SK-N-SH (cell line): ENCODE measurements around the gene OR51L1. TPM values are rescaled to one million over a fixed set of nuclear protein-coding genes. Genes with fewer than 3 reads are reported as not detected.

Experiments
- CTCF ChIA-PET: fragments of 300-600, 350-600 bp; formaldehyde crosslinking; extraction: SDS; loops from one replicate; lab custom pipeline; 2021; lab: Yijun Ruan, JAX
- POLR2A ChIA-PET: fragments of 350-600 bp; sonication (Branson Sonifier 250); formaldehyde crosslinking; extraction: SDS; loops from one replicate; lab custom pipeline; 2020; ENCODE audit warnings: antibody characterized with exemption, inconsistent platforms; lab: Yijun Ruan, JAX
- DNase-seq: peaks from one replicate; pipeline ENCODE4 v3.0.0; 2012
- H2AFZ ChIP-seq: fragments of 200-600 bp; sonication (generic); 2 replicates; pipeline ENCODE4 v1.8.1; 2016; ENCODE audit warnings: antibody characterized with exemption, mild to moderate bottlenecking, low read depth
- H3F3A ChIP-seq: fragments of 200-600 bp; sonication (generic); replicated peaks from 2 replicates; pipeline ENCODE3; 2016; ENCODE audit warnings: antibody characterized with exemption, mild to moderate bottlenecking; ENCODE audit not compliant: insufficient read depth
- H3K27ac ChIP-seq, 2 experiments: fragments of 200-500 bp in 1 of 2; fragments of 200-600 bp in 1 of 2; sonication (Bioruptor generic) in 1 of 2; sonication (generic), shearing (Covaris generic) in 1 of 2; 2 replicates each; pipeline versions ENCODE4 v1.5.1 to v1.6.1; 2014 to 2016; ENCODE audit warnings: low read depth in 2 of 2, inconsistent platforms in 1 of 2, low read length in 1 of 2, mild to moderate bottlenecking in 1 of 2, mixed read lengths in 1 of 2
- H3K27me3 ChIP-seq: fragments of 200-600 bp; sonication (generic), shearing (Covaris generic); 2 replicates; pipeline ENCODE4 v1.6.1; 2016; ENCODE audit warnings: mixed run types; ENCODE audit not compliant: insufficient read depth
- H3K36me3 ChIP-seq, 2 experiments: fragments of 200-500 bp in 1 of 2; fragments of 200-600 bp in 1 of 2; sonication (Bioruptor generic) in 1 of 2; sonication (generic) in 1 of 2; replicated peaks in 1 of 2; 2 replicates each; pipeline versions ENCODE3 to v1.5.1; 2014 to 2016; ENCODE audit warnings: low read length in 1 of 2, mild to moderate bottlenecking in 1 of 2; ENCODE audit not compliant: insufficient read depth in 2 of 2, control insufficient read depth in 1 of 2
- H3K4me1 ChIP-seq, 2 experiments: fragments of 200-500 bp in 1 of 2; fragments of 200-600 bp in 1 of 2; sonication (Bioruptor generic) in 1 of 2; sonication (generic), shearing (Covaris generic) in 1 of 2; 2 replicates each; pipeline versions ENCODE4 v1.5.1 to v1.6.1; 2014 to 2016; ENCODE audit warnings: low read depth in 1 of 2, low read length in 1 of 2, mixed run types in 1 of 2; ENCODE audit not compliant: insufficient read depth in 2 of 2, control insufficient read depth in 1 of 2
- H3K4me2 ChIP-seq: fragments of 200-600 bp; sonication (generic), shearing (Covaris generic); 2 replicates; pipeline ENCODE4 v1.6.1; 2017; ENCODE audit warnings: mixed run types
- H3K4me3 ChIP-seq, 2 experiments: fragments of 200-500 bp in 1 of 2; fragments of 200-600 bp in 1 of 2; sonication (Bioruptor generic) in 1 of 2; sonication (generic), shearing (Covaris generic) in 1 of 2; 2 replicates each; pipeline versions ENCODE4 v1.5.1 to v1.8.1; 2014 to 2016; ENCODE audit warnings: low read depth in 2 of 2, inconsistent platforms in 1 of 2, low read length in 1 of 2, mild to moderate bottlenecking in 1 of 2, mixed read lengths in 1 of 2, moderate library complexity in 1 of 2
- H3K79me2 ChIP-seq: fragments of 200-600 bp; sonication (generic); 2 replicates; pipeline ENCODE4 v1.8.1; 2017; ENCODE audit warnings: mild to moderate bottlenecking; ENCODE audit not compliant: insufficient read depth
- H3K9ac ChIP-seq: fragments of 200-600 bp; sonication (generic); 2 replicates; pipeline ENCODE4 v1.6.1; 2017; ENCODE audit warnings: mixed run types
- H3K9me2 ChIP-seq: fragments of 200-600 bp; sonication (generic); 2 replicates; pipeline ENCODE4 v1.6.1; 2017; ENCODE audit warnings: mixed run types
- H3K9me3 ChIP-seq: fragments of 200-600 bp; sonication (generic); 2 replicates; pipeline ENCODE4 v1.6.1; 2017; ENCODE audit warnings: mixed run types, mild to moderate bottlenecking, moderate library complexity
- H4K20me1 ChIP-seq: fragments of 200-600 bp; sonication (generic); 2 replicates; pipeline ENCODE4 v1.6.1; 2017; ENCODE audit warnings: mild to moderate bottlenecking, mixed run types; ENCODE audit not compliant: insufficient read depth
- CHD2 ChIP-seq: fragments of 150-350 bp; IDR thresholded peaks from 2 replicates; pipeline ENCODE4 v1.6.1; 2018; ENCODE audit warnings: low read length; ENCODE audit not compliant: partially characterized antibody
- EZH2phosphoT487 ChIP-seq: fragments of 200-600 bp; sonication (generic); IDR thresholded peaks from 2 replicates; pipeline ENCODE4 v1.6.1; 2017; ENCODE audit warnings: low read depth, mixed run types, mild to moderate bottlenecking, antibody characterized with exemption, moderate library complexity, borderline replicate concordance
- FOXM1 ChIP-seq: IDR thresholded peaks from 2 replicates; pipeline ENCODE4 v1.4.0; 2012; ENCODE audit warnings: low read depth, mild to moderate bottlenecking
- GABPA ChIP-seq: IDR thresholded peaks from 2 replicates; pipeline ENCODE4 v1.4.0; 2012; ENCODE audit warnings: low read depth, mild to moderate bottlenecking
- GATA2 ChIP-seq: sonication (generic); formaldehyde crosslinking; IDR thresholded peaks from 2 replicates; pipeline ENCODE4 v1.5.0; 2020; ENCODE audit warnings: mild to moderate bottlenecking, missing genetic modification reagents
- MAX ChIP-seq: IDR thresholded peaks from 2 replicates; pipeline ENCODE4 v1.4.0; 2012; ENCODE audit warnings: low read depth
- MXI1 ChIP-seq: IDR thresholded peaks from 2 replicates; pipeline ENCODE4 v1.6.1; 2012; ENCODE audit warnings: mild to moderate bottlenecking, low read depth, low read length, improper control_type of control experiment
- RFX5 ChIP-seq: IDR thresholded peaks from 2 replicates; pipeline ENCODE4 v1.6.1; 2012; ENCODE audit warnings: mild to moderate bottlenecking, improper control_type of control experiment, low read length
- SMC3 ChIP-seq: IDR thresholded peaks from 2 replicates; pipeline ENCODE4 v1.6.1; 2012; ENCODE audit warnings: low read depth, low read length, improper control_type of control experiment
- TCF12 ChIP-seq: IDR thresholded peaks from 2 replicates; pipeline ENCODE4 v1.4.0; 2012
- TEAD4 ChIP-seq: IDR thresholded peaks from 2 replicates; pipeline ENCODE4 v1.4.0; 2012; ENCODE audit warnings: mild to moderate bottlenecking, borderline replicate concordance; ENCODE audit not compliant: insufficient read depth
- YY1 ChIP-seq: IDR thresholded peaks from 2 replicates; pipeline ENCODE4 v1.4.0; 2012; ENCODE audit warnings: low read depth, mild to moderate bottlenecking
- ZBTB33 ChIP-seq: IDR thresholded peaks from 2 replicates; pipeline ENCODE4 v1.4.0; 2012; ENCODE audit warnings: low read depth, borderline replicate concordance
- WGBS: methylation state at CpG from one replicate; pipeline ENCODE4 v1.1.6; 2017; ENCODE audit warnings: low lambda C conversion rate; 5-methylcytosine and 5-hydroxymethylcytosine counted together
- polyA plus RNA-seq, 3 experiments: library from polyadenylated mRNA; depleted of rRNA; stranded (reverse); fragments of >200 nt; gene quantifications; 2 replicates each; pipeline ENCODE4 v1.2.3, GENCODE V29; 2012
- TF ChIP-seq, protein P1 (sequence below): fragments of 200-600 bp; sonication (generic); IDR thresholded peaks from 2 replicates; pipeline ENCODE4 v1.6.1; 2017; ENCODE audit warnings: antibody characterized with exemption, mild to moderate bottlenecking, moderate library complexity
- TF ChIP-seq, protein P2 (sequence below): fragments of 150-350 bp; IDR thresholded peaks from 2 replicates; pipeline ENCODE4 v1.6.1; 2017; ENCODE audit warnings: antibody characterized with exemption, low read length, low read depth, borderline replicate concordance

OR51L1 gene
- polyA plus RNA-seq, 1 of the 3 experiments (the other 2 are of a cell fraction): not detected

- 2% methylated on average over 3 of the region's 3 CpGs for WGBS
- H3K4me3 ChIP-seq: no peak overlapping the region
Measured at GRCh38 chr11:4960877-4961276, 33.8 kb upstream of the OR51L1 start.

DNA sequence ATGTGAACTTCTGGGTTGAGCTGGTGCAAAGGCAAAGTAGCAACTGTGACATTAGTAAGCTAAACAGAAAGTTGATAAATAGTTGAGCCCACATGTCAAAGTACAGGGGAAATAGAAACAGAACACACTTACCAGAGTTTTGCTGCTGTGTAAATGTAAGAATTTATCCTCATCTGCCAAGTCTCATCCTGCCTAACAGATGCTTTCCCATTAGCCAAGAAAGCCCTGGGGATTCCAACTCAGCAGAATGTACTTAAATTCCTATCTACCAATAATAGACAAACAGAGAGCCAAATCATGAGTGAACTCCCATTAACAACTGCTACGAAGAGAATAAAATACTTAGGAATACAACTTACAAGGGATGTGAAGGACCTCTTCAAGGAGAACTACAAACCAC, 31.8 kb upstream of the OR51L1 start:
- CTCF ChIA-PET: no interaction called here
- no peaks in the 10 kb centered on the region for H4K20me1 ChIP-seq
- TF ChIP-seq RFX5: no peak
- no peak for TF ChIP-seq EZH2phosphoT487
- TF ChIP-seq, protein P1, sequence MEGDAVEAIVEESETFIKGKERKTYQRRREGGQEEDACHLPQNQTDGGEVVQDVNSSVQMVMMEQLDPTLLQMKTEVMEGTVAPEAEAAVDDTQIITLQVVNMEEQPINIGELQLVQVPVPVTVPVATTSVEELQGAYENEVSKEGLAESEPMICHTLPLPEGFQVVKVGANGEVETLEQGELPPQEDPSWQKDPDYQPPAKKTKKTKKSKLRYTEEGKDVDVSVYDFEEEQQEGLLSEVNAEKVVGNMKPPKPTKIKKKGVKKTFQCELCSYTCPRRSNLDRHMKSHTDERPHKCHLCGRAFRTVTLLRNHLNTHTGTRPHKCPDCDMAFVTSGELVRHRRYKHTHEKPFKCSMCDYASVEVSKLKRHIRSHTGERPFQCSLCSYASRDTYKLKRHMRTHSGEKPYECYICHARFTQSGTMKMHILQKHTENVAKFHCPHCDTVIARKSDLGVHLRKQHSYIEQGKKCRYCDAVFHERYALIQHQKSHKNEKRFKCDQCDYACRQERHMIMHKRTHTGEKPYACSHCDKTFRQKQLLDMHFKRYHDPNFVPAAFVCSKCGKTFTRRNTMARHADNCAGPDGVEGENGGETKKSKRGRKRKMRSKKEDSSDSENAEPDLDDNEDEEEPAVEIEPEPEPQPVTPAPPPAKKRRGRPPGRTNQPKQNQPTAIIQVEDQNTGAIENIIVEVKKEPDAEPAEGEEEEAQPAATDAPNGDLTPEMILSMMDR: no peak
- no peak for TF ChIP-seq GABPA
- no peak for TF ChIP-seq CHD2
- no peak for TF ChIP-seq TEAD4
- no peak for TF ChIP-seq ZBTB33
- no peak for TF ChIP-seq GATA2 (CRISPR knock-in tag)
- no peak for TF ChIP-seq YY1
- no peak for TF ChIP-seq MXI1
- TF ChIP-seq TCF12: no peak
- TF ChIP-seq, protein P2, sequence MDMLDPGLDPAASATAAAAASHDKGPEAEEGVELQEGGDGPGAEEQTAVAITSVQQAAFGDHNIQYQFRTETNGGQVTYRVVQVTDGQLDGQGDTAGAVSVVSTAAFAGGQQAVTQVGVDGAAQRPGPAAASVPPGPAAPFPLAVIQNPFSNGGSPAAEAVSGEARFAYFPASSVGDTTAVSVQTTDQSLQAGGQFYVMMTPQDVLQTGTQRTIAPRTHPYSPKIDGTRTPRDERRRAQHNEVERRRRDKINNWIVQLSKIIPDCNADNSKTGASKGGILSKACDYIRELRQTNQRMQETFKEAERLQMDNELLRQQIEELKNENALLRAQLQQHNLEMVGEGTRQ: no peak
- no peak for TF ChIP-seq SMC3
- no peak for TF ChIP-seq MAX
- no peak for TF ChIP-seq FOXM1

More at GRCh38 chr11:4960877-4961276, 33.8 kb upstream of the OR51L1 start:
- no peaks in the 10 kb centered on the region for H3F3A ChIP-seq
- H3K9me2 ChIP-seq: no peaks in the 10 kb centered on the region
- no peak for TF ChIP-seq YY1
- no peak overlapping the region for H3K4me2 ChIP-seq
- H3K9me3 ChIP-seq: no peaks in the 10 kb centered on the region
- H3K36me3 ChIP-seq: no peaks in the 10 kb centered on the region
- no peak overlapping the region for H3K27ac ChIP-seq
- no peaks in the 10 kb centered on the region; the same call in 1 of the 2 replicates for H3K27me3 ChIP-seq
- POLR2A ChIA-PET: no interaction called here
- H3K9ac ChIP-seq: no peak overlapping the region
- no peak for DNase-seq
- CTCF ChIA-PET: no interaction called here
- H4K20me1 ChIP-seq: no peaks in the 10 kb centered on the region
- H2AFZ ChIP-seq: no peak overlapping the region
- no peaks in the 10 kb centered on the region for H3K4me1 ChIP-seq
- no peaks in the 10 kb centered on the region for H3K79me2 ChIP-seq

More for the DNA sequence above, 31.8 kb upstream of the OR51L1 start:
- Histone ChIP-seq H2AFZ (no peak overlapping the region), H3K27ac (no peak overlapping the region), H3K4me2 (no peak overlapping the region), H3K27me3 (no peaks in the 10 kb centered on the region), H3K4me1 (no peaks in the 10 kb centered on the region), H3K9me2 (no peaks in the 10 kb centered on the region), H3K4me3 (no peak overlapping the region), H3K36me3 (no peaks in the 10 kb centered on the region), H3K79me2 (no peaks in the 10 kb centered on the region), H3K9ac (no peak overlapping the region), H3K9me3 (no peaks in the 10 kb centered on the region), H3F3A (no peaks in the 10 kb centered on the region)
- 0% methylated on average over 1 of the region's 1 CpG for WGBS
- POLR2A ChIA-PET: no interaction called here
- DNase-seq: no peak
